ENCODE data around the gene LENG9. TPM values are rescaled to one million over a fixed set of nuclear protein-coding genes. Genes with fewer than 3 reads are reported as not detected.
A peak's percentile ranks its signal among the peaks of the same experiment; 100 is the strongest.
"Not testable (repeated sequence)": the region's sequence is repeated elsewhere in the genome, so short reads cannot be mapped to it uniquely, and the experiment has no call there.

Gene LENG9
- total and polyA plus RNA-seq, 10 donors = 1.7 to 8.3 (median 4.9) TPM

DNA sequence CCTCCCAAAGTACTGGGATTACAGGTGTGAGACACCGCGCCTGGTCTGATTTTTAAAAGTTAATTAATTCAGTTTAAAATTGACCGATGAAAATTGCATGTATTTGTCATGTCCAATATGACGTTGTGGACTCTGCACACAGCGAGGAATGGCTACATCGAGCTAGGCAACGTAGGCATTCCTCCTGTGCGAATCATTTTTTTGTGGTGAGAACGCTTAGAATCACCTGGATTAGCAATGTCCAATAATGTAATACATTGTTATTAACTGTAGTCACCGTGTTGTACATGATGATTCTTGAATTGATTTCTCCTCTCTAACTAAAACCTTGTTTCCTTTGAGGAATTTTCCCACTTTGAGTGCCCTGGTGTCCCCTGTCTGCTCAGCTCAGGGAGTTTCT, 42.5 kb upstream of the LENG9 start:
- H3K4me3 ChIP-seq = no peak overlapping the region
- no peaks in the 10 kb centered on the region for H3K9me3 ChIP-seq
- 63 to 89% (median 77%) methylated on average over 10 of the region's 10 CpGs for WGBS, 5 donors
- DNase-seq = no peak
- peak overlapping the region in 1 of 8 donors; percentile 1 for H3K27ac ChIP-seq
- H3K27me3 ChIP-seq (replicated peaks in 1 of 7) = peaks cover 0 to 56% (median 0%) of the 10 kb centered on the region in 7 donors
- H3K36me3 ChIP-seq = no peaks in the 10 kb centered on the region
- peaks cover 0 to 8% (median 2%) of the 10 kb centered on the region in 6 donors for H3K4me1 ChIP-seq
- intact Hi-C loops (cut with DNase I; ENCODE audit: low total_unique reads) = no loop called here
- no peak for TF ChIP-seq POLR2AphosphoS5 (IDR thresholded peaks at IDR 0.05)
- TF ChIP-seq POLR2A (IDR thresholded peaks at IDR 0.05) = no peak
- TF ChIP-seq, protein P1, sequence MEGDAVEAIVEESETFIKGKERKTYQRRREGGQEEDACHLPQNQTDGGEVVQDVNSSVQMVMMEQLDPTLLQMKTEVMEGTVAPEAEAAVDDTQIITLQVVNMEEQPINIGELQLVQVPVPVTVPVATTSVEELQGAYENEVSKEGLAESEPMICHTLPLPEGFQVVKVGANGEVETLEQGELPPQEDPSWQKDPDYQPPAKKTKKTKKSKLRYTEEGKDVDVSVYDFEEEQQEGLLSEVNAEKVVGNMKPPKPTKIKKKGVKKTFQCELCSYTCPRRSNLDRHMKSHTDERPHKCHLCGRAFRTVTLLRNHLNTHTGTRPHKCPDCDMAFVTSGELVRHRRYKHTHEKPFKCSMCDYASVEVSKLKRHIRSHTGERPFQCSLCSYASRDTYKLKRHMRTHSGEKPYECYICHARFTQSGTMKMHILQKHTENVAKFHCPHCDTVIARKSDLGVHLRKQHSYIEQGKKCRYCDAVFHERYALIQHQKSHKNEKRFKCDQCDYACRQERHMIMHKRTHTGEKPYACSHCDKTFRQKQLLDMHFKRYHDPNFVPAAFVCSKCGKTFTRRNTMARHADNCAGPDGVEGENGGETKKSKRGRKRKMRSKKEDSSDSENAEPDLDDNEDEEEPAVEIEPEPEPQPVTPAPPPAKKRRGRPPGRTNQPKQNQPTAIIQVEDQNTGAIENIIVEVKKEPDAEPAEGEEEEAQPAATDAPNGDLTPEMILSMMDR (IDR thresholded peaks at IDR 0.05 in 8 of 11, conservative IDR thresholded peaks at IDR 0.05 in 3 of 11) = no peak

DNA sequence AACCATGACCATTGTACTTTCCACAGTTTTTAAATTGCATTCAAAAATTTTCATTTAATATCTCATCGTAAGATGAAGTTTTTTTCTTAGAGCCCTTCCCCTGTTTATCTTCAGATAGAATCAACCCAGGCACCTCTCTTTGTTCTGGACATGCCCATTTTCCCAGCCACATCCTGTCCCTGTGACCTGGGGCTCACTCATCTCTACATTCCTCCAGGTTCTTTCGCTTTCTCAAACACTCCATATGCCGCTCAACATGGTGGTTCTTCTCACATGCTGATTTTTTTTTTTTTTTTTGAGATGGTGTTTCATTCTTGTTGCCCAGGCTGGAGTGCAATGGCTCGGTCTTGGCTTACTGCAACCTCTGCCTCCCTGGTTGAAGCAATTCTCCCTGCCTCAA, 42.0 kb upstream of the LENG9 start:
- H3K36me3 ChIP-seq; H3K4me1 ChIP-seq; intact Hi-C loops (cut with DNase I; ENCODE audit: low total_unique reads); H3K9me3 ChIP-seq; H3K4me3 ChIP-seq; DNase-seq; H3K27ac ChIP-seq: not testable (repeated sequence)
- 78 to 87% (median 83%) methylated on average over 4 of the region's 4 CpGs for WGBS, 5 donors
- H3K27me3 ChIP-seq (replicated peaks in 1 of 7) = peaks cover 0 to 61% (median 0%) of the 10 kb centered on the region in 7 donors

DNA sequence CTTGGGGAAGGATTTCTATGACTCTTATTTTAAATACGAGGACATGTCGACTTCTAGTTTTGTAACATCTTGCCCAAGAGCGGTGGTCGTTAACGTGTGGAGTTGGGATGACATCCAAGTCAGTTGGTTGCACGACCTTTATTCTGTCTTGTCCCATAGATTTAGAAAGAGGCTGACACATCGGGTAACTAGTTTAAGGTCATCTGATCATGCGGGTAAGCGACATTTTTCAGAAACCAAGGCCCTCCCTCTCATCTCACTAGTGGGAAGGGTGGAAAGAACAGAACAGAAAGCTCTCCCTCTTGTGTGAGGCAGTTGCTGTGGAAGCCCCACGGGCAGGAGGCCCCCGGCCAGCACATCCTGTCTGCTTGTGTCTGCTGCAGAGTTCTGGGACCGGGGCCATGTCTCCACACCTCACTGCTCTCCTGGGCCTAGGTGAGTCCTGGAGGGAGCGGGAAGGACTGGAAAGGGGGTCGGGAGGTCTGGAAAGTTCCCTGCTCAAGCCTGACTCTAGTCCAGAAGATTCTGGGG, 39.0 kb upstream of the LENG9 start, which contains the start of gene LAIR2:
Gene LAIR2 (plus strand): TSS at position 314 of the 531 bp plus-strand sequence. CDS start 88 bp downstream, at position 402.
- TF ChIP-seq POLR2AphosphoS5 (IDR thresholded peaks at IDR 0.05) (no peak), POLR2A (IDR thresholded peaks at IDR 0.05) (no peak)
- TF ChIP-seq, protein P1 (IDR thresholded peaks at IDR 0.05 in 8 of 11, conservative IDR thresholded peaks at IDR 0.05 in 3 of 11) = no peak
- Histone ChIP-seq H3K4me1 (peaks cover 0 to 5% (median 2%) of the 10 kb centered on the region in 6 donors), H3K9me3 (no peaks in the 10 kb centered on the region), H3K27ac (peak within 1 kb of the TSS in 1 of 8 donors; percentile 45), H3K27me3 (replicated peaks in 1 of 7) (peaks cover 0 to 66% (median 0%) of the 10 kb centered on the region in 7 donors), H3K36me3 (no peaks in the 10 kb centered on the region), H3K4me3 (no peak within 1 kb of the TSS)
- intact Hi-C loops (cut with DNase I; ENCODE audit: low total_unique reads) = no loop called here
- no peak for DNase-seq
- 39 to 55% (median 48%) methylated on average over 14 of the region's 14 CpGs for WGBS, 5 donors

DNA sequence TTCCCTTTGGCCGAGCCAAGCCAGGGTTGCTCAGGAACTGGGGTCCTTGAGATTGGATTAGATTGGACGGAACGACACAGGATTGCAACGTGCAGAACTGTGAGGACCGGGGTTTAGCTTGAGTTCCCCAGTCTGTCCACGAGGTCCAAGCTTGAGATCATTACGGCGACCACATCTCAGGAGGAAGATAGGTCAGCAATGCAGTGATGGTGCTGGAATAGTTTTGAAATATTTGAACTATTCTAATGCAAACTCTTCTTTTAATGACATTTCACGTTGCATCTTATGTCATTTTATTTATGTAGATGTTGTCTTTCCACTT, 34.8 kb upstream of the LENG9 start:
- DNase-seq; H3K36me3 ChIP-seq; intact Hi-C loops (cut with DNase I; ENCODE audit: low total_unique reads); H3K4me1 ChIP-seq; H3K9me3 ChIP-seq: not testable (repeated sequence)
- Histone ChIP-seq H3K4me3 (peak overlapping the region in 2 of 8 donors; percentile 23 to 56), H3K27me3 (replicated peaks in 1 of 7) (peaks cover 0 to 72% (median 0%) of the 10 kb centered on the region in 7 donors), H3K27ac (peak overlapping the region in 2 of 8 donors; percentile 25 to 50)
- WGBS, 5 donors = 63 to 83% (median 68%) methylated on average over 8 to 9 of the region's 9 CpGs

DNA sequence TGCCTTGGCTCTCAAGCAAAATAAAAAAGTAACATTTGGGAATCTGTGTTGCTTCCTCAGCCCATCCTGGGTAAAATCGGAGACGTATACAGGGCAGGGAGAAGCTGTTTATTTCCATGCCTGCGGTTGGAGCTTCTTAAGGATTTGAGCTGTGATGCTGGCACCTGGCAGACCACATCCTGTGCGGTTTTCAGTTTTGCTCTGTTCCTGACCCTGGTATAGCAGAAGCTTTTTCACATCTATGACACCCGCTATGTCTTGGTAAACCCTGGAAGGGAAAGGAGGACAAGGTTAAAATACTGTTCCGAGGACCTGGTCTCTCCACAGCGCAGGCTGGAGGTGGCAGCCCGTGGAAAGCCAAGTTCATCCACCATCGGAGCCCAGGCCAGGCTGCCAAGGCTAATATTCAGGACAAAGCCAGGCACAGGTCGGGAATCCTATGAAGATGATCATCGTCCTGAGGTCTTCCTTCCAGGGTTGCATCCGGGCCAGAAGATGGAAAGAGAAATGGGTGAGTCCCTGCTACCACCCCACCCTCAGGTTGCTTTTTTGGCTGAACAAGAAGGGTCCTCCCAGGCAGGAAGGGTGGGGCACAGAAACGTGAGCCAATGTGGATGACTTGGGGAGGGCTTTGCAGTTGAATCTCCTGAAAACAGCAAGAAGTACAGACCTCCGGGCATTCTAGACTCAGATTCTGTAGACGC, 34.3 kb upstream of the LENG9 start:
- DNase-seq; H3K36me3 ChIP-seq; intact Hi-C loops (cut with DNase I; ENCODE audit: low total_unique reads); H3K9me3 ChIP-seq; H3K4me1 ChIP-seq: not testable (repeated sequence)
- H3K4me3 ChIP-seq = peak overlapping the region in 2 of 8 donors; percentile 23 to 56
- peaks cover 0 to 73% (median under 1%) of the 10 kb centered on the region in 7 donors for H3K27me3 ChIP-seq (replicated peaks in 1 of 7)
- WGBS, 5 donors = 48 to 68% (median 53%) methylated on average over 6 to 9 of the region's 15 CpGs
- H3K27ac ChIP-seq = peak overlapping the region in 2 of 8 donors; percentile 25 to 50

DNA sequence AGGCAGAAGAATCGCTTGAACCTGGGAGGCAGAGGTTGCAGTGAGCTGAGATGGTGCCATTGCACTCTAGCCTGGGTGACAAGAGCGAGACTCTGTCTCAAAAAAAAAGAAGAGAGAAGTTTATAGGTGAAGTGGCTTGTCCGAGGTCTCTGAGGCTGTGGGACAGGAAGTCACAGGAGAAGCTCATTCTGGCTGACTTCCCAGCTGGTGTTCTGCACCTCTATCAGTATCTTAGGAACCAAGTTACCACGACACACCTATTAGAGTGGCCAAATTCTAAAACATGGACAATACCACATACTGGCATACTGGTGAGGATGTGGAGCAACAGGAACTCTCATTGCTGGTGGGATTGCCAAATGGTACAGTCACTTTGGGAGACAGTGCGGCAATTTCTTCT, 31.7 kb upstream of the LENG9 start:
- H3K27ac ChIP-seq; DNase-seq; H3K9me3 ChIP-seq; H3K4me1 ChIP-seq; H3K4me3 ChIP-seq; intact Hi-C loops (cut with DNase I; ENCODE audit: low total_unique reads); H3K36me3 ChIP-seq: not testable (repeated sequence)
- 36 to 52% (median 41%) methylated on average over 4 to 5 of the region's 5 CpGs for WGBS, 5 donors
- H3K27me3 ChIP-seq (replicated peaks in 1 of 7) = peaks cover 0 to 76% (median 5%) of the 10 kb centered on the region in 7 donors
